ENCODE data around the gene CDC42BPB. TPM values are rescaled to one million over a fixed set of nuclear protein-coding genes. Genes with fewer than 3 reads are reported as not detected.

The CDC42BPB gene
- total RNA-seq, 2 experiments from 2014 or later, result 2.0 to 2.5 TPM

GRCh38 chr14:103007555-103007954 lies 49.8 kb downstream of the CDC42BPB start:
- H3K4me1 Mint-ChIP-seq, result no peaks in the 10 kb centered on the region
- H3K36me3 Mint-ChIP-seq, result no peaks in the 10 kb centered on the region
- H3K4me3 Mint-ChIP-seq, result no peak overlapping the region
- no peak overlapping the region for H3K27ac Mint-ChIP-seq
- H3K27me3 Mint-ChIP-seq, result no peaks in the 10 kb centered on the region
- DNase-seq, result no peak
- no peaks in the 10 kb centered on the region for H3K9me3 Mint-ChIP-seq

GRCh38 chr14:103006991-103007520 lies 50.3 kb downstream of the CDC42BPB start:
- H3K27me3 Mint-ChIP-seq, result no peaks in the 10 kb centered on the region
- no peaks in the 10 kb centered on the region for H3K36me3 Mint-ChIP-seq
- no peak overlapping the region for H3K4me3 Mint-ChIP-seq
- H3K27ac Mint-ChIP-seq, result no peak overlapping the region
- no peak for DNase-seq
- H3K9me3 Mint-ChIP-seq, result no peaks in the 10 kb centered on the region
- H3K4me1 Mint-ChIP-seq, result no peaks in the 10 kb centered on the region

GRCh38 chr14:103006106-103006505 lies 51.2 kb downstream of the CDC42BPB start:
- H3K4me1 Mint-ChIP-seq, result no peaks in the 10 kb centered on the region
- DNase-seq, result no peak
- no peaks in the 10 kb centered on the region for H3K36me3 Mint-ChIP-seq
- H3K4me3 Mint-ChIP-seq, result no peak overlapping the region
- no peaks in the 10 kb centered on the region for H3K27me3 Mint-ChIP-seq
- H3K27ac Mint-ChIP-seq, result no peak overlapping the region
- H3K9me3 Mint-ChIP-seq, result no peaks in the 10 kb centered on the region

GRCh38 chr14:103003850-103004249 lies 53.5 kb downstream of the CDC42BPB start:
- Mint-ChIP-seq H3K27me3 (no peaks in the 10 kb centered on the region), H3K4me3 (no peak overlapping the region), H3K36me3 (no peaks in the 10 kb centered on the region), H3K4me1 (no peaks in the 10 kb centered on the region), H3K9me3 (no peaks in the 10 kb centered on the region), H3K27ac (no peak overlapping the region)
- DNase-seq, result no peak

GRCh38 chr14:103003351-103003615 lies 54.1 kb downstream of the CDC42BPB start:
- no peak overlapping the region for H3K27ac Mint-ChIP-seq
- H3K27me3 Mint-ChIP-seq, result no peaks in the 10 kb centered on the region
- DNase-seq, result no peak
- no peaks in the 10 kb centered on the region for H3K4me1 Mint-ChIP-seq
- no peaks in the 10 kb centered on the region for H3K9me3 Mint-ChIP-seq
- H3K36me3 Mint-ChIP-seq, result no peaks in the 10 kb centered on the region
- H3K4me3 Mint-ChIP-seq, result no peak overlapping the region

GRCh38 chr14:103002578-103003350 lies 54.6 kb downstream of the CDC42BPB start:
- no peak overlapping the region for H3K4me3 Mint-ChIP-seq
- no peaks in the 10 kb centered on the region for H3K4me1 Mint-ChIP-seq
- H3K36me3 Mint-ChIP-seq, result no peaks in the 10 kb centered on the region
- H3K9me3 Mint-ChIP-seq, result no peaks in the 10 kb centered on the region
- no peak overlapping the region for H3K27ac Mint-ChIP-seq
- DNase-seq, result no peak
- no peaks in the 10 kb centered on the region for H3K27me3 Mint-ChIP-seq

GRCh38 chr14:103001651-103002396 lies 55.5 kb downstream of the CDC42BPB start:
- no peaks in the 10 kb centered on the region for H3K9me3 Mint-ChIP-seq
- H3K27me3 Mint-ChIP-seq, result no peaks in the 10 kb centered on the region

GRCh38 chr14:103001226-103001625 lies 56.1 kb downstream of the CDC42BPB start:
- Mint-ChIP-seq H3K4me3 (no peak overlapping the region), H3K27ac (no peak overlapping the region)

More at GRCh38 chr14:103001651-103002396, 55.5 kb downstream of the CDC42BPB start:
- Mint-ChIP-seq H3K4me1 (no peaks in the 10 kb centered on the region), H3K36me3 (no peaks in the 10 kb centered on the region), H3K27ac (no peak overlapping the region), H3K4me3 (no peak overlapping the region)
- no peak for DNase-seq

GRCh38 chr14:103000291-103000921 lies 56.9 kb downstream of the CDC42BPB start:
- Mint-ChIP-seq H3K4me1 (no peaks in the 10 kb centered on the region), H3K4me3 (no peak overlapping the region), H3K27ac (no peak overlapping the region), H3K9me3 (no peaks in the 10 kb centered on the region), H3K36me3 (no peaks in the 10 kb centered on the region), H3K27me3 (no peaks in the 10 kb centered on the region)
- no peak for DNase-seq

More at GRCh38 chr14:103001226-103001625, 56.1 kb downstream of the CDC42BPB start:
- no peaks in the 10 kb centered on the region for H3K27me3 Mint-ChIP-seq
- H3K9me3 Mint-ChIP-seq, result no peaks in the 10 kb centered on the region
- H3K36me3 Mint-ChIP-seq, result no peaks in the 10 kb centered on the region
- no peak for DNase-seq
- H3K4me1 Mint-ChIP-seq, result no peaks in the 10 kb centered on the region

- no peaks in the 10 kb centered on the region for H3K9me3 Mint-ChIP-seq
- no peak overlapping the region for H3K27ac Mint-ChIP-seq
- no peaks in the 10 kb centered on the region for H3K36me3 Mint-ChIP-seq
- DNase-seq, result no peak
- H3K4me1 Mint-ChIP-seq, result no peaks in the 10 kb centered on the region
- H3K27me3 Mint-ChIP-seq, result no peaks in the 10 kb centered on the region
- H3K4me3 Mint-ChIP-seq, result no peak overlapping the region
These were observed 58.0 kb downstream of the CDC42BPB start for GRCh38 chr14:102999227-102999895.

GRCh38 chr14:102998393-102998792 lies 59.0 kb downstream of the CDC42BPB start:
- no peaks in the 10 kb centered on the region for H3K36me3 Mint-ChIP-seq

GRCh38 chr14:102996941-102997340 lies 60.4 kb downstream of the CDC42BPB start:
- Mint-ChIP-seq H3K36me3 (no peaks in the 10 kb centered on the region), H3K27me3 (no peaks in the 10 kb centered on the region)

More at GRCh38 chr14:102998393-102998792, 59.0 kb downstream of the CDC42BPB start:
- H3K27me3 Mint-ChIP-seq, result no peaks in the 10 kb centered on the region
- H3K9me3 Mint-ChIP-seq, result no peaks in the 10 kb centered on the region
- no peak overlapping the region for H3K27ac Mint-ChIP-seq
- no peaks in the 10 kb centered on the region for H3K4me1 Mint-ChIP-seq
- no peak for DNase-seq
- no peak overlapping the region for H3K4me3 Mint-ChIP-seq

GRCh38 chr14:102994689-102995088 lies 62.7 kb downstream of the CDC42BPB start:
- Mint-ChIP-seq H3K4me3 (no peak overlapping the region), H3K27ac (no peak overlapping the region), H3K36me3 (peaks cover 3% of the 10 kb centered on the region), H3K4me1 (no peaks in the 10 kb centered on the region), H3K27me3 (no peaks in the 10 kb centered on the region), H3K9me3 (no peaks in the 10 kb centered on the region)
- DNase-seq, result no peak

More at GRCh38 chr14:102996941-102997340, 60.4 kb downstream of the CDC42BPB start:
- DNase-seq, result no peak
- Mint-ChIP-seq H3K9me3 (no peaks in the 10 kb centered on the region), H3K27ac (no peak overlapping the region), H3K4me3 (no peak overlapping the region), H3K4me1 (no peaks in the 10 kb centered on the region)

- Mint-ChIP-seq H3K27ac (no peak overlapping the region), H3K4me3 (no peak overlapping the region), H3K36me3 (peaks cover 9% of the 10 kb centered on the region), H3K27me3 (no peaks in the 10 kb centered on the region), H3K4me1 (no peaks in the 10 kb centered on the region), H3K9me3 (peaks cover under 1% of the 10 kb centered on the region)
- DNase-seq, result no peak
These were observed 63.8 kb downstream of the CDC42BPB start for GRCh38 chr14:102993523-102993922.

GRCh38 chr14:102991376-102991775 lies 66.0 kb downstream of the CDC42BPB start:
- H3K27me3 Mint-ChIP-seq, result no peaks in the 10 kb centered on the region
- no peak for DNase-seq
- peaks cover 20% of the 10 kb centered on the region for H3K36me3 Mint-ChIP-seq
- H3K4me1 Mint-ChIP-seq, result no peaks in the 10 kb centered on the region
- H3K4me3 Mint-ChIP-seq, result no peak overlapping the region
- peaks cover 13% of the 10 kb centered on the region for H3K9me3 Mint-ChIP-seq
- no peak overlapping the region for H3K27ac Mint-ChIP-seq
